ENCODE results near the gene LDHA.

- TF ChIP-seq POLR2A (IDR thresholded peaks at IDR 0.05) (no peak), POLR2AphosphoS5 (IDR thresholded peaks at IDR 0.05) (no peak), CTCF (IDR thresholded peaks at IDR 0.05) (no peak), EP300 (IDR thresholded peaks at IDR 0.05) (no peak)
Measured at GRCh38 chr11:18374956-18375355, 19.4 kb upstream of the LDHA start.

Measured in stomach (tissue), 4 donors.